Activated naive CD8-positive, alpha-beta T cell treated with anti-CD3 and anti-CD28 coated beads for 36 hours (primary cell): ENCODE results near the gene RHOA. TPM values are rescaled to one million over a fixed set of nuclear protein-coding genes. Genes with fewer than 3 reads are reported as not detected.
"Not testable (repeated sequence)": the region's sequence is repeated elsewhere in the genome, so short reads cannot be mapped to it uniquely, and the experiment has no call there.

ENCODE experiments used
- DNase-seq: peaks from one replicate; pipeline ENCODE4 v3.0.0; 2021
- H3K27ac Mint-ChIP-seq: one replicate; pipeline ENCODE4 v1.8.0; 2022; ENCODE audit warnings: mild to moderate bottlenecking, moderate library complexity, mixed read lengths
- H3K27me3 Mint-ChIP-seq: one replicate; pipeline ENCODE4 v1.8.0; 2022; ENCODE audit warnings: mild to moderate bottlenecking, mixed read lengths
- H3K36me3 Mint-ChIP-seq: one replicate; pipeline ENCODE4 v1.8.0; 2021; ENCODE audit warnings: mild to moderate bottlenecking, mixed read lengths
- H3K4me1 Mint-ChIP-seq: one replicate; pipeline ENCODE4 v1.8.0; 2021; ENCODE audit warnings: mixed read lengths
- H3K4me3 Mint-ChIP-seq: one replicate; pipeline ENCODE4 v1.8.0; 2022; ENCODE audit warnings: mild to moderate bottlenecking, moderate library complexity, mixed read lengths
- H3K9me3 Mint-ChIP-seq: one replicate; pipeline ENCODE4 v1.8.0; 2022; ENCODE audit warnings: mixed read lengths
- total RNA-seq, 2 experiments: library from RNA; stranded (reverse); gene quantifications; one replicate each; pipeline ENCODE4 v1.2.3, GENCODE V29; 2021

RHOA gene
- total RNA-seq, 2 experiments from 2014 or later, result 414 to 420 TPM

GRCh38 chr3:49397470-49397869 is 14.3 kb downstream of the RHOA start:
- Mint-ChIP-seq H3K36me3 (peaks cover 49% of the 10 kb centered on the region), H3K9me3 (no peaks in the 10 kb centered on the region), H3K4me1 (peaks cover 59% of the 10 kb centered on the region), H3K27ac (peak overlapping the region; percentile 3), H3K27me3 (no peaks in the 10 kb centered on the region), H3K4me3 (no peak overlapping the region)
- no peak for DNase-seq

- H3K9me3 Mint-ChIP-seq, DNase-seq, H3K27ac Mint-ChIP-seq, H3K27me3 Mint-ChIP-seq, H3K4me3 Mint-ChIP-seq: not testable (repeated sequence)
- Mint-ChIP-seq H3K36me3 (peaks cover 31% of the 10 kb centered on the region), H3K4me1 (peaks cover 37% of the 10 kb centered on the region)
Measured at GRCh38 chr3:49391310-49391709, 20.5 kb downstream of the RHOA start.

DNA sequence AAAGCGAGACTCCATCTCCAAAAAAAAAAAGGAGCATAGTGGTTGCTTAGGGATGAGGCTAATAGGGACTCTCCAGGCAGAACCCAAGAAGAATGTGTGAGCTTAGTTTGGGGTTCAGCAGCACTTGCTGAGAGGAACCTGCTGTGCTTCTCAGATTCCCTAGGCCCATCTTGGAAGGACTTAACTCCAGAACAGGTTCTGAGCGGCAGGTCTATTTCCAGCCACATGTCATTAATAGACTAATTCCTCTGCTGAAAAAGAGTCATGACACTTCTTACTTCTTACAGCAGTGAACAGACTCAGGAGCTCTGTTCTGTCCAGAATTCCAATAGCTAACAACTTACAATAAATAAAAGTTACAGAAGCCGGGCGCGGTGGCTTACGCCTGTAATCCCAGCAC is 22.5 kb downstream of the RHOA start:
- peaks cover 19% of the 10 kb centered on the region for H3K36me3 Mint-ChIP-seq
- H3K9me3 Mint-ChIP-seq, result no peaks in the 10 kb centered on the region
- H3K4me3 Mint-ChIP-seq, result no peak overlapping the region
- no peaks in the 10 kb centered on the region for H3K27me3 Mint-ChIP-seq
- peaks cover 29% of the 10 kb centered on the region for H3K4me1 Mint-ChIP-seq
- no peak overlapping the region for H3K27ac Mint-ChIP-seq
- no peak for DNase-seq

- Mint-ChIP-seq H3K9me3 (no peaks in the 10 kb centered on the region), H3K27ac (no peak overlapping the region), H3K27me3 (no peaks in the 10 kb centered on the region), H3K36me3 (peaks cover 21% of the 10 kb centered on the region), H3K4me3 (no peak overlapping the region), H3K4me1 (peaks cover 27% of the 10 kb centered on the region)
- no peak for DNase-seq
Measured at GRCh38 chr3:49388289-49388820, 23.4 kb downstream of the RHOA start.

GRCh38 chr3:49387721-49388120 is 24.1 kb downstream of the RHOA start:
- Mint-ChIP-seq H3K36me3 (peaks cover 20% of the 10 kb centered on the region), H3K27ac (peak overlapping the region; percentile 40), H3K4me1 (peaks cover 28% of the 10 kb centered on the region)

DNA sequence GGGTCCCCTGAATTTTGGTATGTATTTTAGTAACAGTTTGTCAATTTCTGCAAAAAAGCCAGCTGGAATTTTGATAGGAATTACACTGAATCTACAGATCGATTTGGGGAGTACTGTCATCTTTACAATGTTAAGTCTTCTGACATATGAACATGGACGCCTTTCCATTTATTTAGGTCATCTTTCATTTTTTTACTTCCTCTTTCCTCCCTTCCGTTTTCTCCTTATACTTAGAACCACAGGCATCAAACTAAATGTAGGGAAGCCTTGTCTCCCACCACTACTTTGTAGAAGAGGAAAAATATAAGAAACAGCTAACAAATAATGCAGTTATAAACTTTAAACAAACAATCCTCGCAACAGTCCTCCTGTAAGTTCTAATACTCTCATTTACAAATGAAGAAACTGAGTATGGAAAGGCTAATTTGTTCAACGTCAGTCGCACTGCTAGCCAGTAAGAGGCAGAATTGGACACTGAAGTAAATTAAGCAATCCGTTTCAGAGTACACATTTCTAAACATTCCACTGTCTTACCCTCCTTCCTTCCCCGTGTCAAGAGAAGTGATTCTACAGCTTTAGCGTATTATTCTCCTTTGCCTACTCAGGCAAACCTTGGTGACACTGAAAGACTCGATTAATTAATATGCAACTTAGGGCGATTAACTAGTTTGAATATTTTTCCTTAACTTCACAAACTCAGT is 25.6 kb downstream of the RHOA start:
- Mint-ChIP-seq H3K4me1 (peaks cover 32% of the 10 kb centered on the region), H3K27me3 (no peaks in the 10 kb centered on the region), H3K36me3 (peaks cover 20% of the 10 kb centered on the region), H3K27ac (no peak overlapping the region), H3K4me3 (no peak overlapping the region), H3K9me3 (no peaks in the 10 kb centered on the region)
- no peak for DNase-seq

More at GRCh38 chr3:49387721-49388120, 24.1 kb downstream of the RHOA start:
- H3K9me3 Mint-ChIP-seq, result no peaks in the 10 kb centered on the region
- H3K27me3 Mint-ChIP-seq, result no peaks in the 10 kb centered on the region
- no peak for DNase-seq
- H3K4me3 Mint-ChIP-seq, result no peak overlapping the region

GRCh38 chr3:49385617-49386016 is 26.2 kb downstream of the RHOA start:
- H3K4me3 Mint-ChIP-seq, result no peak overlapping the region
- H3K9me3 Mint-ChIP-seq, result no peaks in the 10 kb centered on the region
- H3K27ac Mint-ChIP-seq, result no peak overlapping the region
- DNase-seq, result no peak
- H3K27me3 Mint-ChIP-seq, result no peaks in the 10 kb centered on the region
- H3K4me1 Mint-ChIP-seq, result peaks cover 32% of the 10 kb centered on the region
- H3K36me3 Mint-ChIP-seq, result peaks cover 20% of the 10 kb centered on the region

- Mint-ChIP-seq H3K4me1 (peaks cover 37% of the 10 kb centered on the region), H3K9me3 (peaks cover 7% of the 10 kb centered on the region), H3K27ac (no peak overlapping the region), H3K4me3 (no peak overlapping the region), H3K27me3 (no peaks in the 10 kb centered on the region), H3K36me3 (peaks cover 31% of the 10 kb centered on the region)
- DNase-seq, result no peak
Measured at GRCh38 chr3:49383387-49383786, 28.4 kb downstream of the RHOA start.

GRCh38 chr3:49378249-49378895 is 33.4 kb downstream of the RHOA start:
- H3K9me3 Mint-ChIP-seq, result peaks cover 13% of the 10 kb centered on the region
- H3K4me1 Mint-ChIP-seq, result peaks cover 39% of the 10 kb centered on the region
- no peak overlapping the region for H3K4me3 Mint-ChIP-seq
- no peaks in the 10 kb centered on the region for H3K27me3 Mint-ChIP-seq
- peak overlapping the region; percentile 81 for H3K27ac Mint-ChIP-seq
- no peak for DNase-seq
- peaks cover 50% of the 10 kb centered on the region for H3K36me3 Mint-ChIP-seq

DNA sequence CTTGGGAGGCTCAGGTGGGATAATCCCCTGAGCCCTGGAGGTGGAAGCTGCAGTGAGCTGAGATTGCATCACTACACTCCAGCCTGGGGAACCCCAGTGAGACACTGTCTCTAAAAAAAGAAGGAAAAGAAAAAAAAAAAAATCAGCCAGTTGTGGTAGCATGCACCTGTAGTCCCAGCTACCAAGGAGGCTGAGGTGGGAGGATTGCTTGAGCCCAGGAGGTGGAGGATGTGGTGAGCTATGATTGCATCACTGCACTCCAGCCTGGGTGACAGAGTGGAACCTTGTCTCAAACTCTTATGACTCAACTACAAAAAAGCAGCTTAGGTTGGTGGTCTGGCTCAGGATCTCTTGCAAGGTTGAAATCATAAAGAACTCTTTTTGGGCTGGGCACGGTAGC is 34.3 kb downstream of the RHOA start:
- no peaks in the 10 kb centered on the region for H3K27me3 Mint-ChIP-seq
- H3K36me3 Mint-ChIP-seq, result peaks cover 56% of the 10 kb centered on the region
- peak; percentile 59 for DNase-seq
- no peak overlapping the region for H3K4me3 Mint-ChIP-seq
- H3K27ac Mint-ChIP-seq, result peak overlapping the region; percentile 83
- H3K9me3 Mint-ChIP-seq, result peaks cover 13% of the 10 kb centered on the region
- H3K4me1 Mint-ChIP-seq, result peaks cover 40% of the 10 kb centered on the region

- H3K27ac Mint-ChIP-seq, result peak overlapping the region; percentile 54
- peaks cover 28% of the 10 kb centered on the region for H3K4me1 Mint-ChIP-seq
- peaks cover 54% of the 10 kb centered on the region for H3K36me3 Mint-ChIP-seq
- no peaks in the 10 kb centered on the region for H3K9me3 Mint-ChIP-seq
- H3K4me3 Mint-ChIP-seq, result no peak overlapping the region
- DNase-seq, result no peak
- no peaks in the 10 kb centered on the region for H3K27me3 Mint-ChIP-seq
Measured at GRCh38 chr3:49371946-49372345, 39.8 kb downstream of the RHOA start.

DNA sequence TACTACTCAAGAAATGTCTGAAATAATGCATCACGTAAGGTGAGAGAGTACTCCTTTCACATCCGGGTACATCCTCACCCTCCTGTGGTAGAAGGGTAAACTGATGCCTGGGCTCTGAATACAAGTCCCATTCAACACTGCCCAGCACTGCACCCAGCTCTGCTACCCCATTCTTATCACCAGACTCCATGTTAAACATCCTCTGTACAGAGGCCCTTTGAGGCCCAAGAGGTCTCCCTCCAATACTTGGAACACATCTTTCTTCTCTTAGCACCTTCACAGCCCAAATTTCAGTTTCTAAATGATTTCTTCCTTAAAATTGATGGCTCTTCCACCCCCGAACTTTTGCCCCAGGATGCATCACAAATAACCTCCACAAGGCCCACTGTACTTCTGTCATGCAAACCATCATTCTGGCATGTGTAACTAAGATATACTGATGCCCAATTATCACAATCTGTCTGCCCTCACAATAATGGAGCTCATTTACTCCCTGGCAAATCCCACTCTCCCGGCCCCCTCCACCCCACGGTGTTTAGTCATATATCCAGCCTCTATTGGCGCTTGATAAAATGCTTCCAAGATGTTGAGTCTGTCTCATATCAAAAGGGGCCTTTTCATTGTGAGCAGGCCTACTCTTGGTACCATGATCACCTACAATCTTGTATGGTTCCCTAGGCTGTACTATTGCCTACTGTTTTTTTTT is 41.0 kb downstream of the RHOA start:
- peak overlapping the region; percentile 32 for H3K27ac Mint-ChIP-seq
- peaks cover 26% of the 10 kb centered on the region for H3K4me1 Mint-ChIP-seq
- H3K27me3 Mint-ChIP-seq, result no peaks in the 10 kb centered on the region
- H3K9me3 Mint-ChIP-seq, result no peaks in the 10 kb centered on the region
- H3K4me3 Mint-ChIP-seq, result no peak overlapping the region
- H3K36me3 Mint-ChIP-seq, result peaks cover 58% of the 10 kb centered on the region
- no peak for DNase-seq

DNA sequence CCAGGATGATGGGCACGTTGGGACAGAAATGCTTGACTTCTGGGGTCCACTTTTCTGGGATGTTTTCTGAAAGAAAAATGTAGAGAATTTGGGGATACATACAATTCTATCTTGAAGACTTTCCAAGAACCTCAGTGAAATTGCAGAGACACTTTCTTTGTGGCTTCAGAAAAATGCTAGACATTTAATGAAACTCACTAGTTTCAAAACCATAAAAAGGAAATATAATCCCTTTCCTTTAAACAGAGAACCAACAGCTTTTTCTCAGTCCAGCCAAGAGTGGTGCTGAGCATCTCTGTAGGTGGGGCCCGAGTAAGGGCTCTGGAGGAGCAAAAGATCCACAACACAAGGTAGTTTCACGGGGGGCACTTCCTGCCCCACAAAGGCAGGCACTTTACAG is 49.2 kb downstream of the RHOA start:
- H3K27ac Mint-ChIP-seq, result peak overlapping the region; percentile 82
- H3K36me3 Mint-ChIP-seq, result peaks cover 51% of the 10 kb centered on the region
- H3K9me3 Mint-ChIP-seq, result no peaks in the 10 kb centered on the region
- no peak overlapping the region for H3K4me3 Mint-ChIP-seq
- DNase-seq, result no peak
- H3K27me3 Mint-ChIP-seq, result no peaks in the 10 kb centered on the region
- H3K4me1 Mint-ChIP-seq, result peaks cover 25% of the 10 kb centered on the region

- no peak for DNase-seq
- Mint-ChIP-seq H3K27me3 (no peaks in the 10 kb centered on the region), H3K36me3 (peaks cover 56% of the 10 kb centered on the region), H3K4me1 (peaks cover 33% of the 10 kb centered on the region), H3K4me3 (no peak overlapping the region), H3K9me3 (no peaks in the 10 kb centered on the region), H3K27ac (peak overlapping the region; percentile 92)
Measured at GRCh38 chr3:49359623-49360022, 52.2 kb downstream of the RHOA start.

DNA sequence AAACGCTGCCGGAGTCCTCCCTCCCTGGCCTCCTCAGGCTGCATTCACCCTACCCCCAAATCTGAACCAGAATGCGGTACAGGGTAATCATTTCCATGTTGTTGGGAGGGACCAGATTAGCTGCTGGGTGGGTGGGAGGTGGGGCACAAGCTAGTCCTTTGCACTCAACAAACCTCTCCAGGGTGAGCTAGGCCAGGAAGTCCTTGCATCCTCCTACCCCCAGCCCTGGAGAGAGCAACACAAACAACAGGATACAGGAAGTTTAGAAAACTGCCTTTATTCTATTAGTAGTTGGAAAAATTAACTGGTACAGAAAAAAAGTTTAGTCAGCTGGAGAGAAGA is 52.9 kb downstream of the RHOA start:
- Mint-ChIP-seq H3K4me3 (peak overlapping the region; percentile 96), H3K9me3 (no peaks in the 10 kb centered on the region), H3K27me3 (no peaks in the 10 kb centered on the region), H3K36me3 (peaks cover 54% of the 10 kb centered on the region), H3K4me1 (peaks cover 32% of the 10 kb centered on the region), H3K27ac (peak overlapping the region; percentile 92)
- DNase-seq, result no peak
